GM21576 (cell line): ENCODE measurements around the gene TM7SF3.

Experiments used
- ATAC-seq: cut with Tn5 transposase; IDR thresholded peaks from one replicate; pipeline ENCODE4 v1.9.1; 2021; ENCODE audit warnings: mild to moderate bottlenecking, moderate library complexity; ENCODE audit not compliant: unreplicated experiment

TM7SF3 gene

GRCh38 chr12:26935636-26936378 is 78.4 kb downstream of the TM7SF3 start:
- no peak for ATAC-seq

- no peak for ATAC-seq
Observed at GRCh38 chr12:26929590-26929989, 84.6 kb downstream of the TM7SF3 start.

- no peak for ATAC-seq
Observed at GRCh38 chr12:26928661-26929060, 85.5 kb downstream of the TM7SF3 start.
